CD1c-positive myeloid dendritic cell (primary cell): ENCODE data around the gene C6orf120.
"Not testable (repeated sequence)": the region's sequence is repeated elsewhere in the genome, so short reads cannot be mapped to it uniquely, and the experiment has no call there.

Experiments
- DNase-seq: peaks from one replicate; pipeline ENCODE4 v3.0.0-alpha.2; 2016; ENCODE audit errors: extremely low spot score

C6orf120 gene

DNA sequence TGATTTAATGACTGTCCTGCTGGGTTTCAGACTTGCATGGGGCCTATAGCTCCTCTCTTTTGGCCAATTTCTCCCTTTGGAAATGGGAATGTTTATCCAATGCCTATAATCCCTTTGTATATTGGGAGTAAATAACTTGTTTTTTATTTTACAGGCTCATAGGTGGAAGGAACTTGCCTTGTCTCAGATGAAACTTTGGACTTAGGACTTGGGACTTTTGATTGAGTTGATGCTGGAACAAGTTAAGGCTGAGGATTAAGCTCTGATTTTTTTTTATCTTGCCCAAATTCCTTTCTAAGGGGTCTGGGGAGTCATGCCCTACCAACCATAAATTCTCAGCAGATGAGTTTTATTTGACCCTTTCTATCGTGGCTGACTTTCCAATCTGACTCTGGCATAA, 23.6 kb upstream of the C6orf120 start:
- DNase-seq = no peak

DNA sequence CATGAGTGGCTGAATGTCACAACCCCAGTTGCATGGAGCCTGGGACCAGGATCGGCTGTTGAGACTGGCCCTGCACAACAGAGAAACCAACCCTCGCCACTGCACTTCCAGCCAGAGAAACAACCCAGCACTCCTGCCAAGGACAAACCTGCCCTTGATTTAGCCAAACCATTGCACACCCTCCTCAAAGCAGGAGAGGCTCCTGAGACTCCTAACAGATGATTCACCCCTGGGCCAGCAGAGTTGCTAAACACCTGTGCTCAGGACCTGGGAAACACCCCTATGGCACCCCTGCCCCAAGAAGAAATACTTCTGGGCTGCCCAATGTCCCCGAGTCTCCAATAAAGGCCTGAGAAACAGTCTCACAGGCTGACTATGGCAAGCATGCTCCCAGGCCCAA, 17.9 kb upstream of the C6orf120 start:
- no peak for DNase-seq

DNA sequence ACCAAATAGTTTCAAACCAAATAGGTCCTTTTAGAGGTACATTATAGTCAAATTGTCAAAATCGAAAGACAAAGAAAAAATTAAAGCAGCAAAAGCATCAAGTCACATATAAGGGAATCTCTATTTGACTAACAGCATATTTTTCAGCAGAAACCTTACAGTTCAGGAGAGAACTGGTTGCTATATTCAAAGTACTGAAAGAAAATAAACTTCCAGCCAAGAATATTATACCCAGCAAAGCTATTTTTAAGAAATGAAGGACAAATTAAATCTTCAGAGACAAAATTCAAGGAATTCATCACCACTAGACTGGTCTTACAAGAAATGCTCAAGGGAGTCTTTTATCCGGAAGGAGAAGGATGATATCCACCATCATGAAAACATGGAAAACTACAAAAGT, 16.1 kb upstream of the C6orf120 start:
- DNase-seq = no peak

- no peak for DNase-seq
Observed at GRCh38 chr6:169689287-169689686, 12.6 kb upstream of the C6orf120 start.

- no peak for DNase-seq
Observed at GRCh38 chr6:169691260-169691659, 10.7 kb upstream of the C6orf120 start.

DNA sequence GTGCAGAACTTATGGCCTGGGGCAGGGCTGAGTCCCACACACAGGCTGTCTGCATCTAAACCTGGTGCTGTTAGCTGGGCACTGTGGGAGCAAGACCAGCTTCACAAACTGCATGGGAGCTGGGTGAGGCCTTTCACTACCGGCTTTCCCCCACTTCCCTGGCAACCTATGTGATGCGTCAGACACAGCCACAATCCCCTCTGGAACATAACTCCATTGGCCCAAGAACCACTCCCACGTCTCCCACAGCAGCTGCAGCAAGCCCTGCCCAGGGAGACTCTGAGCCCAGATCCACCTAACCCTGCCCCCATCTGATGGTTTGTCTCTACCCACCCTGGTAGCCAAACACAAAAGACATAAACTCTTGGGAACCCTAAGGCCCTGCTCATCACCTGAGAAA, 9.4 kb upstream of the C6orf120 start:
- no peak for DNase-seq

DNA sequence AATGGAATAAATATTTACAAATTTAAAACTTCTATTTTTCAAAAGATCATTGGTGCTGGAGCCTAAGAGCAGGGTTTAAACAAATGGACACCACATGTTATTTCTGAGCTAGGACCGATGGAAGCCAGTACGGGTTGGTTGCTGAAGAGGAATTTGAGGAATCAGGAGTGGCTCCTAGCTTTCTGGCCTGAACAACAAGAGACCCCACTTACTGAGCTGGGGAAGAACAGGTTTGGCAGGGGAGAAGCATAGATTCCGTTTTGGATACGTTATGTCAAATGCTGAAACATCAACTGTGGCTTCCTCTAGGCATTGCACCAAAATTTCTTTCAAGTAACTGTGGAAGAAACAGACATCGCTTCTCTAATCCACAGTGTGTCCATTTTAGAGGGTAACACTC, 6.8 kb upstream of the C6orf120 start:
- no peak for DNase-seq

DNA sequence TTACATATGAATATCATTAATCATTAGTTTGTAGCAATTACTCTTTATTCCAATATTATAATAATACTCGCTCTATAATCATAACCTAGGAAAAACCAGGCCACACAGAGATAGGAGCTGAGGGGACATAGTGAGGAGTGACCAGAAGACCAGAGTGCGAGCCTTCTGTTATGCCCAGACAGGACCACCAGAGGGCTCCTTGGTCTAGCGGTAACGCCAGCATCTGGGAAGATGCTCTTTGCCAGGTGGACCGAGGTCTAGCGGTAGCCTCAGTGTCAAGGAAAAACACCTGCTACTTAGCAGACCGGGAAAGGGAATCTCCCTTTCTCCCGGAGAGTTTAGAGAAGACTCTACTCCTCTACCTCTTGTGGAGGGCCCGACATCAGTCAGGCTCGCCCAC, 4.8 kb upstream of the C6orf120 start:
- DNase-seq = not testable (repeated sequence)

GRCh38 chr6:169700296-169700695, 1.6 kb upstream of the C6orf120 start:
- DNase-seq = peak; percentile 40

GRCh38 chr6:169701311-169701953, 494 bp upstream of the C6orf120 start:
- no peak for DNase-seq

- no peak for DNase-seq
Observed at GRCh38 chr6:169702840-169703246, 917 bp downstream of the C6orf120 start.

DNA sequence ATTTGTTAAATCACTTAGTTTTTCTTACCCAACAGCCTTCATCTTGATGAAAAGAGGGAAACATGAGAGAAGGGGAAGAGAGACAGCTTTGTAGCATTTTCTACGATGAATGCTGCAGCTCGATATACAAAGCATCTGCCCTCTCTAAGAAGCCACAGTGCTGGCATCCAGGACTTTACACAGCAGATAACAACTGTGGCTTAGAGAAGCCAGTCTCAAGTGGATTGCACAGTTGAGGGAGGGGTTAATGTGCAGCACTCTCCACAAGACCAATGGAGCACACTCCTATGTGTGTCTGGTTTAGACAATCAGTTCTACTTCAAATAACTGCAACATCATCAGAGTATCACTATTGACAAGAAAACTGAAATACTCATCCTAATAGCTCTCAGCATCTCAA, 5.8 kb downstream of the C6orf120 start:
- DNase-seq = no peak

GRCh38 chr6:169709293-169709692, 7.4 kb downstream of the C6orf120 start:
- DNase-seq = no peak

DNA sequence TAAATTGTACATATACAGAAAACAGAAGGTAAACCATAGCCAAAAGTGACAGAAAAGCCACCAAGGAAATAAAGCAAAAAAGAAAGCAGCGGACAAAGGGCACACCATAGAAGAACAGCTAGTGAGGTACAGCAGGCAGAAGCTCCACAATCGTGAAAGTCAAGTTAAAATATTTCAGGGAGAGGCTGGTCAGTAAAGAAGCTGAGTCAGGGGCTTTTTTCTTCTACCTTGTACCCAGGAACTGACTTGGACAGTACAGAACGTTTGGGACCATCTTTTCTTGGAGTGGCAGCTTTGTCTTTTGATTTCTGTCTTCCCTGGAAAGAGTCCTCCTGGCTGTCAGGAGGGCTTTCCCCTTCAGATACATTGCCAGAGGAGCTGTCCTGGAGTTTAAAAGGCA, 8.1 kb downstream of the C6orf120 start:
- no peak for DNase-seq

- DNase-seq = no peak
Observed at GRCh38 chr6:169714178-169714577, 12.3 kb downstream of the C6orf120 start.

GRCh38 chr6:169714595-169714994, 12.7 kb downstream of the C6orf120 start:
- no peak for DNase-seq

- DNase-seq = no peak
Observed at GRCh38 chr6:169719117-169719516, 17.2 kb downstream of the C6orf120 start.

GRCh38 chr6:169720207-169720855, 18.4 kb downstream of the C6orf120 start:
- DNase-seq = no peak

- peak; percentile 68 for DNase-seq
Observed at GRCh38 chr6:169722362-169723199, 20.7 kb downstream of the C6orf120 start.

DNA sequence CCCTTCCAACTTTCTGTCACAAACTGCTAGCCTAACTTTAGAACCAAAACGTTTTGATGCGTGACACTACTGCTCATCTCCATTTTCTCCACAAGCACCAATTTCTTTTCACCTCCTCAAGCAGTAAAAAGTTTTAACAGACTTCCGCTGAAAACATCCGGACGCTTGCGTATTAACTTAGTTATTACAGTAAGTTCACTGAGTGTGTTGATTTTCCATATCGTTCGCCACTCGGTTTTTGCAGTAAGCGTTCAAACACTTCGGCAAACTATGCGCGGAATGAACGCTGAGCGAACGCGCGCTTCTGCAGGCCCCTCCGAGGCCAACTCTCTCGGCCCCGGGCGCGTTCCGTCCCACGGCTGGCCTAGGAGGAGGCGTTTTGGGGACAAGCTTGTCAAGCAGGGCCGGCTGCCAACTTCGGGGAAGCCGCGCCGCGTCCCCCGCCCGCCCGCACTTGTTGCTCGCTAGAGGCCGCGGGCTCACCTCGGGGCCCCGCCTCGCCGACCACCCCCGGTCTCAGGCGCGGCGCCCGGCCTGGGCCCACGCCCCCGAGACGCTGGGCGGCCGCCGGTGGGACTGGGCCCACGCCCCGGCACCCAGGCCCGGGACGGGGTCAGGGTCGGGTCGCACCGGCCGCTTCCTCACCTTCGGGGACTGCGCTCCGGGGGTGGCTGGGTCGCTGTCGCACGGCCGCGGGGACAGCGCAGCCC, 21.4 kb downstream of the C6orf120 start:
- peak; percentile 69 for DNase-seq

DNA sequence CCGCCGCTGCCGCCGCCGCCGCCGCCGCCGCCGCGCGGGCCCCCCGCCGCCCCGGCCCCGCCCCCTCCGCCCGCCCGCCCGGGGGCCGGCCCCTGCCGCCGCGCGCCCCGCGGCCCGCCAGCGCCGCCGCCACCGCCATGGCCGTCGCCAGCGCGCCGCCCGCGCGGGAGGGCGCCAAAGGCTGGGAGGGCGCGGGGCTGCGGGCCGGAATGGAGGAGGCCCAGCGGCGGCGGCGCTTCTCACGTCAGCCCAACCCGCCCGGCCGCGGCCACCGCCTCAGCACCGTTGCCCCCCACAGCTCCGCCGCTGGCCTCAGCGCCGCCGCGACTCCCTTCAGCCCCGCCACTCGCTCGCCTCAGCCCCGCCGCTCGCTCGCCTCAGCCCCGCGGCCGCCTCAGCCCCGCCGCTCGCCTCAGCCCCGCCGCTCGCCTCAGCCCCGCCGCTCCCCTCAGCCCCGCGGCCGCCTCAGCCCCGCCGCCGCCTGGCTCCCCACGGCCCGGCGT, 22.1 kb downstream of the C6orf120 start:
- DNase-seq = peak; percentile 62
